Muscle layer of duodenum (tissue), 2 donors: Measurements from ENCODE around the gene DDO.

Experiments used
- H3K27ac ChIP-seq: one replicate; pipeline ENCODE4 v1.7.0; 2013; ENCODE audit warnings: mild to moderate bottlenecking, low read length
- H3K27me3 ChIP-seq: one replicate; pipeline ENCODE4 v1.7.0; 2013; ENCODE audit warnings: low read depth, mild to moderate bottlenecking, control low read depth, low read length
- H3K36me3 ChIP-seq, 2 donors: one replicate each; pipeline ENCODE4 v1.7.0; 2013; ENCODE audit warnings: low read length in 2 of 2, control low read depth in 1 of 2, mild to moderate bottlenecking in 1 of 2; ENCODE audit not compliant: insufficient read depth in 2 of 2, control insufficient read depth in 1 of 2
- H3K4me1 ChIP-seq, 2 donors: one replicate each; pipeline ENCODE4 v1.7.0; 2013; ENCODE audit warnings: low read length in 2 of 2, mild to moderate bottlenecking in 2 of 2, control low read depth in 1 of 2, moderate library complexity in 1 of 2; ENCODE audit not compliant: insufficient read depth in 2 of 2, control insufficient read depth in 1 of 2
- H3K4me3 ChIP-seq, 2 donors: one replicate each; pipeline ENCODE4 v1.7.0; 2013; ENCODE audit warnings: low read length in 2 of 2, low read depth in 1 of 2, mild to moderate bottlenecking in 1 of 2
- H3K9me3 ChIP-seq, 2 donors: one replicate each; pipeline ENCODE4 v1.7.0; 2013; ENCODE audit warnings: low read length in 2 of 2, control low read depth in 1 of 2, mild to moderate bottlenecking in 1 of 2; ENCODE audit not compliant: control insufficient read depth in 1 of 2
- donor health status: healthy.

The DDO gene

DNA sequence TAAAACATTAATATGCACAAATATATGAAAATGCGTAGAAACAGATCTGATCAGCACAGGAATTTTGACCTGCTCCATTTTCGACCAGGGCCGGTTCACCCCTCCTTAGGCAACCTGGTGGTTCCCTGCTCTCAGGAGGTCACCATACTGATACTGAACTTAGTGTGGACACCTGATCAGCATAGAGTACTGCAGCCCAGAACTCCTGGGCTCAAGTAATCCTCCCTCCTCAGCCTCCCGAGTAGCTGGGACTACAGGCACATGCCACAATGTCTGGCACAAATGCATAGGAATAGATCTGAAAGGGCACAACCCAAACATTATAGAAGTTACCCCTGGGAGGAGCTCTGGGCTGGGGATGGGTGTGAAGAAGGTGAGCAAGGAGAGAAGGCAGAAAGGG, 24.7 kb upstream of the DDO start:
- Histone ChIP-seq H3K4me1 (no peaks in the 10 kb centered on the region), H3K9me3 (peaks cover 0 to 3% of the 10 kb centered on the region in 2 donors), H3K36me3 (no peaks in the 10 kb centered on the region), H3K27ac (no peak overlapping the region), H3K27me3 (no peaks in the 10 kb centered on the region), H3K4me3 (no peak overlapping the region)

- Histone ChIP-seq H3K4me1 (no peaks in the 10 kb centered on the region), H3K4me3 (no peak overlapping the region), H3K27me3 (no peaks in the 10 kb centered on the region), H3K36me3 (no peaks in the 10 kb centered on the region), H3K9me3 (peaks cover 0 to 3% of the 10 kb centered on the region in 2 donors), H3K27ac (no peak overlapping the region)
Observed at GRCh38 chr6:110439356-110439755, 24.0 kb upstream of the DDO start.

- peaks cover 0 to 3% of the 10 kb centered on the region in 2 donors for H3K9me3 ChIP-seq
- no peak overlapping the region for H3K4me3 ChIP-seq
- H3K4me1 ChIP-seq, result no peaks in the 10 kb centered on the region
- H3K36me3 ChIP-seq, result no peaks in the 10 kb centered on the region
- H3K27me3 ChIP-seq, result no peaks in the 10 kb centered on the region
- H3K27ac ChIP-seq, result no peak overlapping the region
Observed at GRCh38 chr6:110434961-110435602, 19.7 kb upstream of the DDO start.

DNA sequence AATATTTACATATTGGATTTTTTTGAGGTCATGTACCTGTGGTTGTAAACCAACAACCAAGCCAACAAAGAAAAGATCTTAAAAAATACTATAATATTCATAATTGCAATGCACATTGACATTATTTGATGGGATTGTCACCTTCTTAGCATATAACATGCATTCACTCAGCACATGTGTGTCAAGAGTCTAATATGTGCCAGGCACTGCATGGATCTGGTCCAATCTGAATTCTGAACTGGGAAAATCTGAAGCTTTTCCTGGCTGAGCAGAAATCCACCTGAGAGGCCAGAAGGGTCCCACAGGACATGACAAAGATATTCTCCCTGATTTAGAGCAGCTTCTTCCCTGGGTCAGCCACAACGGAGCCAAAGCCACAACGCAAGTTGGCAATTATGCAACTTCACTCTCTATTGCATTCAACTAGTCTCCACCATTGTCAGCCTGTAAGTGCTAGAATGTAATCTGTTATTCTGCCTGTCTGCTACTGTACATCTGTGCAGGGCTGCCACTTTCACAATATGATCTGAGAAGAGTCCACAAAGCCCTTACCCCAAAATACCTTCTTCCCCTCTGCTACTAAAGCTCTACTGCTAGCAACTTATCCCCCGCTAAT, 17.0 kb upstream of the DDO start:
- no peak overlapping the region for H3K4me3 ChIP-seq

DNA sequence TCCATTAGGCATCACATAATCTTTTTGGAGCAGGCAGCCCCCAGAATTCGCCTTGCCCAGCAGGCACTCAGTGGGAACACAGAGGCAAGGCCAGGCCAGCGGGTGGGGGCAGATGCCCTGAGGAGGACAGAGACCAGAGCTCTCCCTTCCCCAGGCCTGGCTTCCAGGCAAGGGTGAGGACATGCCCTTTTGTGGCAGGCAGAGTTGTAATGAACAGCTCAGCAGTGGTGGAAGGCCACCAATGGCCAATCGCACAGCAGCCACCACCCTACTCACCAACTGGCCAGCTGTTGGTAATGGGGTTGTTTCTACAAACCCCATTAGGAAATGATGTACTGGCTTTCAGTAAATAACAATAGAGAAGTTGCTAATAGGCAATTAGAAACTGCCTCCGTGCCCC, 15.4 kb upstream of the DDO start:
- Histone ChIP-seq H3K4me1 (no peaks in the 10 kb centered on the region), H3K27ac (no peak overlapping the region), H3K4me3 (no peak overlapping the region), H3K9me3 (peaks cover 0 to 3% of the 10 kb centered on the region in 2 donors), H3K27me3 (no peaks in the 10 kb centered on the region), H3K36me3 (no peaks in the 10 kb centered on the region)

More for the DNA sequence above, 17.0 kb upstream of the DDO start:
- Histone ChIP-seq H3K27ac (no peak overlapping the region), H3K36me3 (no peaks in the 10 kb centered on the region), H3K4me1 (no peaks in the 10 kb centered on the region), H3K27me3 (no peaks in the 10 kb centered on the region), H3K9me3 (peaks cover 0 to 3% of the 10 kb centered on the region in 2 donors)

GRCh38 chr6:110430236-110430635, 14.9 kb upstream of the DDO start:
- Histone ChIP-seq H3K27ac (no peak overlapping the region), H3K27me3 (no peaks in the 10 kb centered on the region), H3K4me3 (no peak overlapping the region), H3K36me3 (no peaks in the 10 kb centered on the region), H3K4me1 (no peaks in the 10 kb centered on the region), H3K9me3 (peaks cover 0 to 2% of the 10 kb centered on the region in 2 donors)

DNA sequence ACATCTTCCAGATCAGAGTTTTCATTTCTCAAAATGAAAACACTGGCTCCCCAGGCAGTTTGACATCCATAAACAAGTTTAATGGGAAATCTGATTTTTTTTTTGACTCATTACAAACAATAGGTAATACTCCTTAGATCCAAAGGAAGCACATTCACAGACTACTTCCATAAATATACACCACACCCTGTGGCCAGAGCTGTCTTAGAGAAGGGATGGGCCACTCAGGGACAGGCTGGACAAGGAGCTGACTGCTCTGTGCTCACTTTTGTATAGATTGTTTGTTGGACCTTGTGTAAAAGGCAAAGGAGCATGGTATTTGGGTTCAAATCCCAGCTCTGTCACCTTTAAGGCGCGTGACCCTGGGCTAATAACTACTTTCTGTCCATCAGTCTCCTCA, 12.8 kb upstream of the DDO start:
- Histone ChIP-seq H3K4me1 (no peaks in the 10 kb centered on the region), H3K9me3 (no peaks in the 10 kb centered on the region), H3K4me3 (no peak overlapping the region), H3K27me3 (no peaks in the 10 kb centered on the region), H3K36me3 (no peaks in the 10 kb centered on the region), H3K27ac (no peak overlapping the region)

GRCh38 chr6:110425816-110426215, 10.4 kb upstream of the DDO start:
- Histone ChIP-seq H3K27me3 (no peaks in the 10 kb centered on the region), H3K4me3 (no peak overlapping the region), H3K9me3 (peaks cover 0 to 6% of the 10 kb centered on the region in 2 donors), H3K36me3 (no peaks in the 10 kb centered on the region), H3K27ac (no peak overlapping the region), H3K4me1 (no peaks in the 10 kb centered on the region)

- H3K36me3 ChIP-seq, result no peaks in the 10 kb centered on the region
- H3K27me3 ChIP-seq, result no peaks in the 10 kb centered on the region
- H3K9me3 ChIP-seq, result peaks cover 0 to 6% of the 10 kb centered on the region in 2 donors
- H3K4me3 ChIP-seq, result no peak overlapping the region
- H3K27ac ChIP-seq, result no peak overlapping the region
- no peaks in the 10 kb centered on the region for H3K4me1 ChIP-seq
Observed at GRCh38 chr6:110422444-110422822, 7.1 kb upstream of the DDO start.

DNA sequence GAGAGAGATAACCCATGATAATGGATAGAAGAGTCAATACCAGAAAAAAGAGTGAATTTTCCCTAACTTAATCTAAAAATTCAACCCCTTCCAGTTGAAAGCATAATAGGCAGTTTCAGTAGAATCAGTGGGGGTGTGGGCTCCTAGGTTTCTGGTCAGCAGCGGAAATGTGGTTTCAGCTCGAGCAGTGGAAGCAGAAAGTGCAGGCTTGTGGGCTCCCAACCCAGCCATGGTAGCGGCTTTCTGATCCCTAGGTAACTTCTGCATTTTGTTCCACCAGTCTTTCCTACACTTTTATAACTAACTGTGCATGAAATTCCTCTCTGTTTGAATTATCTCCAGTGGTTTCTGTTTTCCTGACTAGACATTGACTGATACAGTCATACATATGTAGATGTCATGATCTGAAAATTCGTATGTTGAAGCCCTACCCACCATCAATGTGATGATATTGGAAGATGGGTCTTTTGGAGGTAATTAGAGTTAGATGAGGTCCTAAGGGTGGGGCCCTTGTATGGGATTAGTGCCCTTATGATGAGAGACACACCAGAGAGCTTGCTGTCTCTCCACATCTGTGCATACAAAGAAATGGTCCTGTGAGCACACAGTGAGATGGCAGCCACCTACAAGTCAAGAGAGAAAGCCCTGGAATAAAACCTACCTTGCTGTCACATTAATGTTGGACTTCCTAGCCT, 6.5 kb upstream of the DDO start:
- Histone ChIP-seq H3K4me3 (no peak overlapping the region), H3K27me3 (no peaks in the 10 kb centered on the region), H3K9me3 (peaks cover 0 to 6% of the 10 kb centered on the region in 2 donors), H3K27ac (no peak overlapping the region), H3K36me3 (no peaks in the 10 kb centered on the region), H3K4me1 (no peaks in the 10 kb centered on the region)

- Histone ChIP-seq H3K9me3 (peaks cover 0 to 6% of the 10 kb centered on the region in 2 donors), H3K27ac (no peak overlapping the region), H3K27me3 (no peaks in the 10 kb centered on the region), H3K4me1 (peaks cover 6 to 14% of the 10 kb centered on the region in 2 donors), H3K4me3 (no peak overlapping the region), H3K36me3 (no peaks in the 10 kb centered on the region)
Observed at GRCh38 chr6:110419028-110419739, 3.8 kb upstream of the DDO start.
